Right forelimb (tissue), 1 donor: ENCODE measurements around the gene PCNX3.
A peak's percentile ranks its signal among the peaks of the same experiment; 100 is the strongest.

Experiments used
- DNase-seq: peaks from one replicate; pipeline ENCODE4 v3.0.0-alpha.2; 2018

Gene PCNX3

DNA sequence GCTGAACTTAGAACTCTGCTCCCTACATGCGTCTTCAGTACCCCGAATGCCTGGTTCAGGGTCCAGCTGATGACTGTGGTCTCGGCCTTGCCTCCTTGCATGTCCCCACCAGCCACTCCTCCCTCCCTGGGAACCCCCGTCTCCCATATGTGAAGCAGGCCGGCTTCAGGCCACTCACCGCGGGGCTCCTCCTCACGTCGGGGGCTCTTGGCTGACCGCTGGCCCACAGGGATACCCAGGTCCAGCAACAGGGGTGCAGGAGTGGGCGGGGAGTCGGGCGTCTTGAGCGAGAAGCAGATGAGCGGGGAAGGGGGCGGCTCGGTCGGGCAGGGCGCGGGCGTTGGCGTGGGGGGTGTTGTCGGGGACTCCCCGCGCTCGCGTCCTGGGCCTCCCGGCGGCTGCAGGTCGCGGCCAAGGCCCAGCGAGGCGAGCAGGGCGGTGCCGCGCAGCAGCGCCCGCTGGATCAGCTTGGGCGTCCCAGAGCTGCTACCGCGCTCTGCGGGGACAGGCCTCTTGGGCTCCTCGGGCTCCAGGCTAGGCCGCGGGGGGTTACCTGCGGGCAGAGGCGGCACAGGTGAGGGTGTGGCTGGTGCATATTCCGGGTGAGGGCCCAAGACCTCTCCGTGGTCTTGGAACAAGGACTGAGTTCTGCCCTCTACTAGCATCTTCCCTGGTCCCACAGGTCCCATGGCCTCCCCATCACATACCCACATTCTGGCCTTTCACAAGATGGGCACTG, 16.2 kb upstream of the PCNX3 start:
- DNase-seq, result no peak

DNA sequence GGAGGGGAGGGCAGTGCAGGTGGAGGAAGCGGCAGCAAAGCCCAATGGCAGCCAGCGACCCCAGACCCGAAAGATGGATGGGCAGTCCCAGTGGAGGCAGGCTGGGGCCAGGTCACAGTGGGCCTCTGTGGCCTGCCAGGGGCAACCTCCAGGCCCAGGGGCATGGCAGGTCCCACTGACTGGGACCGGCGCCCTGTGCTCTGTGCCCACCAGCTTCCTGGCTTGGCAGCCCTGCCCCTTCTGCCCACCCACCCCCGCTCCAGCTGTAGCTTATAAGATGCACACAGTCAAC, 15.7 kb upstream of the PCNX3 start:
- DNase-seq, result no peak

DNA sequence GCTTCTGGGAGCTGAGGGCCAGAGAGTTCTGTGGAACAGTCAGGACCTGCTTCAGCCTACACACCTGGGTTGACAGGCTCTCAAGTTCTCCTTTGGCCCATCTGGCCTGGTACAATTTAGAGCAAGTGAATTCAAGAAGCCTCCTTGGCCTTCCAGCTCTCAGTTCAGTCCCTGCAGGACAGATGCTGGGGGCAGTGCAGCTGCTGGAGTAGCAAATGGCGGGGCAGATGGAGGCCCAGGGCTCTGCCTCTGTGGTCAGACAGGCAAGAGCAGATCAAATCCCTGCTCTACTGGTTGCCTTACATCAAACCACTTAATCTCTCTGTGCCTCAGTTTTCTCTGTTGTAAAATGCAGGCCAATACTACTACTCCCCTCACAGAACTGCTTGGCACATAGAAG, 11.3 kb upstream of the PCNX3 start:
- DNase-seq, result no peak

GRCh38 chr11:65606876-65607613, 8.5 kb upstream of the PCNX3 start:
- DNase-seq, result peak; percentile 96

DNA sequence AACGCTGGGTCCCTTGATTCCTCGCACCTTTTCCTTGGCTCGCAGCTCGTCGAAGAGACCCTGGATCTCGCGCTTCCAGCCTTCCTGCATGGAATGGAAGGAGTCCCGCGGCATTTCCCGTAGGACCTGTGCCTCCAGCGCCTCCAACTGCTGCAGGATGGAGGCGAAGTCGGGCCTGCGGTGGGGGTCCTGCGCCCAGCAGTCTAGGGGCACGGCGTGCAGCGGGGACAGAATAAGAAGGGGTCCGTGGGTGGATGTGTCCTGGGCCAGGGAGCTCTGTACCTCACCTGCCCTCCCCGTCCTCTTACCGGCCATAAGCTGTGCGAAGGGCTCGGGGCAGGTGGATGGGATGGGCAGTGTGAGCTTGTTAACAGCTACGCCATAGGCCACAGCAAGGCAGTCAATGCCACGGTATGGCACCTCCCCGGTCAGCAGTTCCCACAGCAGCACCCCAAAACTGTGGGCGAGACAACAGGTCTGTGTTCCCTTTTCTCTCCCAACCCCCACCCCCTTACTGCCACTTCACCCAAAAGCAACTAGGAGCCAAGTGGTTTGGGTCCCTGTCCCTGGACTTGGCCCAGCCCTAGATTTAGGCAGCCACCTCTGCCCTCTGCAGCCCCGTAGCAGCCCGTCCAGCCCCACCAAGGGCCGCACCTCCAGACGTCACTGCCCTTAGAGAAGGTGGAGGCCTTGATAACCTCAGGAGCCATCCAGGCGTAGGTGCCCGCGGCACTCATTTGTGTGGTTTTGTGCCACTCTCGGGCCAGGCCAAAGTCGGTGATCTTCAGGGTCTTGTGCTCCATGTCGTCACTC, 7.8 kb upstream of the PCNX3 start:
- DNase-seq, result no peak

GRCh38 chr11:65609229-65609628, 6.3 kb upstream of the PCNX3 start:
- no peak for DNase-seq

GRCh38 chr11:65609665-65610064, 5.9 kb upstream of the PCNX3 start:
- no peak for DNase-seq

GRCh38 chr11:65610404-65610803, 5.2 kb upstream of the PCNX3 start:
- no peak for DNase-seq

DNA sequence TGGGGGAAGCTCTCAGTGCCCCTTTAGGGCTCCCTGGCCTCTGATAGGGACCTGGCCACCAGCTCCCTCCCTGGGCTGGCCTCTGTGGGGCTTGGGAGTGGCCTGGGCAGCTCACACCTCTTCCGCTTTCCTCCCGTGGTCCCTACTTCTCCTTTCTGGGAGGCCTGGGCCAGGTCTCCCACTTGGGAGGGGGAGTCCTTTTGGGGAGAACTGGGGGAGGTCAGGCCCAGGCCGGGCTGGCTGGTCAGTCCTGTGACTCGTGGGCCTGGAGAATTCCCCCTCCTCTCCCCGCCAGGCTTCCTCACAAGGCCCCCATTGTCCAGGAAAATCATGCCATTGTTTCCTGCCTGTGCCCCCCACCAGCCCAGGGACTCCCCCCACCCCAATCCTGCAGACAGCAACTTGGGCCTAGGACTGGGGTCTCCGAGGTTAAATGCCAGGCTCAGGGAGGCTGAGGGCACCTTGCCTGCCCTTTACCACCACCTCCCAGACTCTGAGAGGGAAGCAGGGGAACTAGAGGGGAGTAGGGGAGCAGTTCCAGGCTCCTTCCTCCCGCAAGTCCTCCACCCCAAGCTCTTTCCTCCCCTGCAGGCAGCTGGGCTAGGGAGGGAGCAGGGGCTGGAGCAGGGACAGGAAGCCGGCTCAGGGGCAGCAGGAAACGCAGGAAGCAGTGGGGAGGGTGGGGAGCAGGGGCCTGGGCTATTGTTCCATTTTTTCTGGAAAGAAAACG, 4.4 kb upstream of the PCNX3 start:
- no peak for DNase-seq

DNA sequence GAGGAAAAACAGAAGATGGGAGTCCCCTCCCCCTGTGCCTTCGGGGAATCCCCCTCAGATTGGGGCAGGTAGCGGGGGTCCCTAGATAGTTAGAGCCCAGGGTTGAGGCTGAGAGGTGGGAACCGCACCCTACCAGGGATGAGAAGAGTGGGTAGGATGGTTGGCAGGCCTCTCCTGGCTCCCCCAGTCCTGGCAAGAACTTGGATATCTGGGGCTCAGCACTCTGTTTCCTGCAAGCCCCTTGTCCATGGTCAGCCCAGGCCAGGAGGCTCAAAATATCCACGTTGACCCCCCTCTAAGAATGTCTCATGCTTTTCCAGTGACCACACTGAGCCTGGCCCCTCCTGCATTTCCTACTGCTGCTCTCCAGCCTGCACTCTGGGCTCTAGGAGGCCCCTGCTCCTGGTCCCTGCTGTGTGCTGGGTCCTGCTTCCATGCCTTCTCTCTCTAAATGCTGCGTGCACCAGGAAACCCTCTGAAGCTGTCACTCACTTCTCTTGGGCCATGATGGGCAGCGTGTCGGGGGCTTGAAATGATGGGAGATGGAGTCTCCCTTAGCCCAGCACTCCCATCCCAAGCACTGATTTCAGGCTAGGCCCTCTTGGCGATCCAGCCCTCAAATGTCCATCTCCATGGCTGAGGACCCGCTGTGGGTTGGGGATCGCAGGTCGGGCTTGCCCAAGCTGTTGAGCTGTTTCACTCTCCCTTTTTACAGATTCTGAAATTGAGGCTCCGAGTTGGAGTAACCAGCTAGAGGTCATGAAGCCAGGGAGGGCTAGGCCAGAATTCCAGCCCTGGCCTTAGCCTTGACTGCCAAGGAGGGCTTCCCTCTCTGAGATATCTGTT, 3.6 kb upstream of the PCNX3 start:
- DNase-seq, result no peak

GRCh38 chr11:65612691-65613090, 2.9 kb upstream of the PCNX3 start:
- DNase-seq, result no peak

GRCh38 chr11:65613091-65613928, 2.3 kb upstream of the PCNX3 start:
- DNase-seq, result peak; percentile 55

DNA sequence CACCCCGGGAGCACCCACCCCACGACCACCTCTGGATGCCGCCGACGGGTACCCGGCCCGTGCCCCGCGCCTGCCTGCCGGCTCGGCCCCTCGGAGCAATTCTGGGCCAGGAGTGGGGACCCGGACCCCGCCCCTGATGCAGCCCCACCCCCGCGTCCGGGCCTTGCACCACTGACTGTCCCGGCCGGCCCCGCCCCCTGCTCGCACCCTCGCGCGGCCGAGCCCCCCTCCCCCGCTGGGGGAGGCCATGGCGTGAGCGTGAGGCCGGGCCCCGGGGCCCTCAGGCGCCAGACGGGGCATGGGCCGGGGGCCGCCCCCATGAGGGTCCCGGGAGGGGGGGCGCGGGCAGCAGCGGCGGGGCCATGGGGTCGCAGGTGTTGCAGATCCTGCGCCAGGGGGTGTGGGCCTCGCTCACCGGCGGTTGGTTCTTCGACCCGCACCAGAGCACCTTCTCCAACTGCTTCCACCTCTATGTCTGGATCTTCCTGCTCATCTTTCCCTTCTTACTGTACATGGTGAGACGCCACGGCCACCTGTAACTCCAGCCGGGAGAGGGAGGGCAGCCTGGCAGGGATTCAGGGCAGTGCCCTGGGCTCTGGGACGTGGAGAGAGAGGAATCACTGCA, 486 bp downstream of the PCNX3 start:
- no peak for DNase-seq

- no peak for DNase-seq
Measured at GRCh38 chr11:65616575-65617001, 1.0 kb downstream of the PCNX3 start.

DNA sequence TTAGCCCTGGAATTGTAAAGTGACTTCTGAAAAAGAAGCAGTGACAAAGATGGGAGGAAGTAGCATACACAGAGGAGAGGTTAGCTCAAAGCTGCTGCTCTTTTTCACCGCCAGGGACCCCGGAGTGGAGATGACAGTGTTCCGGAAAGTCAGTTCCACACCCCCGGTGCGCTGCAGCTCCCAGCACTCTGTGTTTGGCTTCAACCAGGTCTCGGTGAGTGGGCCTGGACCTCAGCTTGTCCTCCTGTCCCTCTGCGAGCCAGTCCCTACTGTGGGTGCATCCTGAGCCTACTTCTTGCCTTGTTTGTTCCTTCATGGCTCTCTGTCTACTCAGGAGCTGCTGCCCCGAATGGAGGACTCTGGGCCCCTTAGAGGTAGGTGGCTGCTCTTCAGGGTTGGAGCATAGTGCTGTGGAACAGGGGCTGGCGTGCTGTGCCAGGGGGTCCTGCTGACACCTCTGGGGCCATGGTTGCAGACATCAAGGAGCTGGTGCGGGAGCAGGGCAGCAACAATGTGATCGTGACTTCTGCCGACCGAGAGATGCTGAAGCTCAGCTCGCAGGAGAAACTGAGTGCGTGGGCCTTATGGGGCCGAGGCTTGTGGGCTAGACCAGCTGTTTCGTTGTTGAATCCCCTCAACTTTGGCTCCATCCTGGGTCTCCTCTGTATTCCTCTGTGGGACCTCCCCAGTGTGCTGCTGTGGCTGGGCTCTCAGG, 1.7 kb downstream of the PCNX3 start:
- DNase-seq, result no peak

- no peak for DNase-seq
Measured at GRCh38 chr11:65617990-65618751, 2.6 kb downstream of the PCNX3 start.

GRCh38 chr11:65618763-65619162, 3.2 kb downstream of the PCNX3 start:
- no peak for DNase-seq

DNA sequence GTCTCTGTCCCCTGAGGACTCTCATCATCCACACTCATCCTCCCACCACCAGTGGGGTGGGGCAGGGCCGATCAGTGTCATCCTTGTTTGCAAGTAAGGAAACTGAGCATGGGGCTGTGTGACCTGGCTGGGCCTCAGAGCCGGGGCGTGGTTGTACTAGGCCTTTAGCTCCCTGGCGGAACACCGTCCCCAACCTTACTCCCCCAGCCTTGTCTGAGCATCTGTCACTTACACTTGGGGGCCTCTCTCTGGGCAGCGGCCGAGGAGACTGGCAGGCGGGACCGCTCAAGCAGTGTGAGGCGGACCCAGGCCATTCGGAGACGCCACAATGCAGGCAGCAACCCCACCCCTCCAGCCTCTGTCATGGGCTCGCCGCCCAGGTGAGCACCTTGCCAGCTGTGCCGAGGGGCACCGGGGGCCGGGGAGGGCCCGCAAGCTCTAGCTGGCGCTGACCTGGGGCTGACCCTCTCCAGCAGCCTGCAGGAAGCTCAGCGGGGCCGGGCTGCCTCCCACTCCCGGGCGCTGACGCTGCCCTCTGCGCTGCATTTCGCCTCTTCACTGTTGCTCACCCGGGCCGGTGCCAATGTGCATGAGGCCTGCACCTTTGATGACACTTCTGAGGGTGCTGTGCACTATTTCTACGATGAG, 3.8 kb downstream of the PCNX3 start:
- no peak for DNase-seq

DNA sequence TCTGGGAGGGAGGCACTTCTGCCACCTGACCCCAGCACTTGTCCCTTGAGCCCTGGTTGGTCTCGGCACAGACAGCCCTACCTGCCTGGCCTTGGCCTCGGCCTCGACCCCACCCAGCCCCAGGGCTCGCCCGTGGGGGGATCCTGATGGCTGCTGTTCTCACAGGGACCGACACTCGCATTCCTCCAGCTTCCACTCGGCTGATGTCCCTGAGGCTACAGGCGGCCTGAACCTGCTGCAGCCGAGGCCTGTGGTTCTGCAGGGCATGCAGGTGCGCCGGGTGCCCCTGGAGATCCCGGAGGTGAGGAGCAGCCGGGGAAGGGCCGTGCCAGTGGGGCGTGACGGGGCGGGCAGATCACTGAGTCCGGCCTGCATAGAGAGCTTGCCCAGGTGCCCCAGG, 5.1 kb downstream of the PCNX3 start:
- DNase-seq, result no peak
